Measurements from ENCODE around the gene FAM168A.
A peak's percentile ranks its signal among the peaks of the same experiment; 100 is the strongest.

The FAM168A gene

GRCh38 chr11:73513707-73514106, 84.2 kb downstream of the FAM168A start:
- no peak for DNase-seq

- DNase-seq, result no peak
Observed at GRCh38 chr11:73510877-73511276, 87.0 kb downstream of the FAM168A start.

- DNase-seq, result no peak
Observed at GRCh38 chr11:73510106-73510505, 87.8 kb downstream of the FAM168A start.

DNA sequence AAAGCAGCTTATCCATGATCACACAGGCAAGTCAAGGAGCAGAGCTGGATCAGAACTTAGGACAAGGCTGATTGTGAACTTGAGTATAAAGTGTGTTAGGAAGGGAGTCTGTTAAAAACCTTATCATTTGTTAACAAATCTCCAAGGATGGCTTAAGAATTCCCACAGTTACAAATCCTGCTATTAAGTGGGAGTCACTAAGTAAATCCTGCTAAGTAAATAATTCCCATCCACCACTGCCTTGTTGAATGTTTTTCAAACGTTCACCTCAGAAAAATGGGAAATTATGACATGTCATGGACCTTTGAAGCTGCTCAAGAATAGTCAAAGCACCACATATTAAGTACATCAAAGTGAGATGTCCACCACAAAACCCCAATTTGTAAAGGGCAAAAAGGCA, 88.7 kb downstream of the FAM168A start:
- no peak for DNase-seq

DNA sequence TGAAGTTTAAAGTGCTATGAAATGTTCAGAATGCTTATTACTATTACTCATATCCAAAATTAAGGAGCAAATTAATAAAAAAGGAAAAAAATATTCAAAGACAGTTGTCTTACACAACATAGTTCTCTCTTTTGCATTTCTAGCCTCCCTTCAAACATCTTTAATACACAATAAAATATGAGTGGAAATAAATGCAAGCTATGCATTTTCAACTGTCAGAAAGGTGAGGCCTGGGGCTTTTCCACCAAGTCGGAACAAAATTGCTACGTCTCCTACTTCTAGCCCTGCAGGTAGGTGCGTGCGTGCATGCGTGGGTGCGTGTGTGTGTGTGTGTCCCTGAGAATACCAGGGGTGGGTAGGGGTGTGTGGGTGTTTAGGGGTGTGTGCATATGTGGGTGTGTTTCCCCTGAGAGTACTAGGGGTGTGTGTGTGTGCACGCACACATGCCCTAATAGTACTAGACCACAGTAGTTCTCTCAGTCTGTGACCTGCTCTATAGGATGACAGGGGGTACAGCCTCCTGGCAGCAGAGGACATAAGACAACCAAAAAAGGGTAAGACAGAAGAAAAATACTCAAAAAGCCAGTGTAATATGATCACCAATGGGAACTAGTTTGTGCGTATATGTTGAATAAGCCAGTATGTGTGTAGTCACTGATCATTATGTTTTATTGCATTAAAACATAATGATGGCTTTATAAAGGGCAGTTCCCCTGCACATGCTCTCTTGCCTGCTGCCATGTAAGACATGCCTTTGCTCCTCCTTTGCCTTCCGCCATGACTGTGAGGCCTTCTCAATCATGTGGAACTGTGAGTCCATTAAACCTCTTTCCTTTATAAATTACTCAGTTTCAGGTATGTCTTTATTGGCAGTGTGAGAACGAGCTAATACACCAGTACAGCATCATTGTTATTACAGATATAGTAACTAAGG, 89.4 kb downstream of the FAM168A start:
- no peak for DNase-seq

GRCh38 chr11:73507086-73507485, 90.8 kb downstream of the FAM168A start:
- DNase-seq, result no peak

DNA sequence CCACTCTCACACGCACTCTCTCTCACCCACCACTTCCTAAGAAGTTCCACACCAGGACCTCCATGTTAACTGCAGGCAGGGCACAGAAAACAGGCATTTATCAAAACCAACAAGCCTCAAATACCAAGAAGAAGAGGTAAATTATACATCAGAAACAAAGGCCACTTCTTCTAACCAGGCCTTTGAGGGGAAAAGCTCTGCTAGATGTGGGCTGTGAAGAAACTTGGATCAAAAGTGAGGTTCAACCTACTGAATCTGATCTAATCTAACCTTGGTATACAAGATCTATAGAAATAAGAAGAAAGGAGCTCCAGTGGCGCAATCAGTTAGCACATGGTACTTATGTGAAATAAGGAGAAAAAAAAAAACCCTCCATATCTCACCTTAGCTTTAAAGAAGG, 91.9 kb downstream of the FAM168A start:
- no peak for DNase-seq

- peak; percentile 67 for DNase-seq
Observed at GRCh38 chr11:73498343-73498742, 99.6 kb downstream of the FAM168A start.

DNA sequence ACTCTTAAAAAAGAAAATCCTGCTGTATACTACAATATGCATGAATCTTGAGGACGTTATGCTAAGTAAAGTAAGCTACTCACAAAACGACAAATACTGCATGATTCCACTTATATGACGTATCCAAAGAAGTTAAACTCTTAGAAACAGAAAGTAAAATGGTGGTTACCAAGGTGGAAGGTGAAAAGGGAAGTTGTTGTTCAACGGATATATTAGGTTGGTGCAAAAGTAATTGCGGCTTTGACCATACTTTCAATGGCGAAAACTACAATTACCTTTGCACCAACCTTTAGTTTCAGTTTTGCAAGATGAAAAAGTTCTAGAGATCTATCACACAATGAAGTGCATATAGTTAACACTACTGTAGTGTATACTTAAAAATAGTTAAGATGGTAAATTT, 101.8 kb downstream of the FAM168A start:
- no peak for DNase-seq

DNA sequence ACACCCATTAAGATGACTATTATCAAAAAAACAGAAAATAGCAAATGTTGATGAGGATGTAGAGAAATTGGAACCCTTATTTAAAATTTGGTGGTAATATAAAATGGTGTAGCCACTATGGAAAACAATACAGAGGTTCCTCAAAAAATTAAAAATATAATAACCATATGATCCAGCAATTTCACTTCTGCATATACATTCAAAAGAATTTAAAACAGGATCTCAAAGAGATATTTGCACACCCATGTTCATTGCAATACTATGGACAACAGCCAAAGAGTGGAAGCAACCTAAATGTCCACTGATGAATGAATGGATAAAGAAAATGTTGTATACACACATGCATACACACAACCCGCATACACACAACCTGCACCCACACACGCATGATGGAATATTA, 102.2 kb downstream of the FAM168A start:
- no peak for DNase-seq

DNA sequence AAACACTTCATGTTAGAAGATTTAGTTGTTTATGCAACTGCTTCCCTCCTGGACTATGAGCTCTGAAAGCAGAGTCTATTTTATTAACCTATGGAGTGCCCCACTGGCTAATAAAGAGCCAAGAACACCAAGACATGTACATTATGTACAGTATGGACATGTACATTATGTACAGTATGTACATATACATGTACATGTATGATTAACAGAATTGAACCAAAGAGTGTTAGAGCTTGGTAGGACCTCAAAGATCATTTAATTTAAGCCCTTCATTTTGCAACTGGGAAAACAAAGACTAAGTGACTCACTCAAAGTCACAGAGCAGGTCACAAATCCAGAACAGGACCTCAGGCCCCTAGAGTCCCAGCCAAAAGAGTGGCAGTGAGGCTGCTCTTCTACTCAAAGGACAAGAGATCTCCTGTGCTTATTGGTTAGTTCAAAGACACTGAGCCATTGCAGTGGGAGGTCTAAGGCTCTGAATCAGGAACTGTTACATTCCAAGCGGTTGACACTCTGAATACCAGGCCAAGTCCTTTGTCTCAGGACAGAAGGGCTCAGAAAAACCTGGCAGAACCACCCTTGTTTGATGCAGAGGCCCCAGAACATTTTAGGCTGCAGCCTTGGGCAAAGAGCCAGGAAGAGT, 103.8 kb downstream of the FAM168A start:
- no peak for DNase-seq

- DNase-seq, result peak; percentile 51
Observed at GRCh38 chr11:73481626-73482025, 116.3 kb downstream of the FAM168A start.

DNA sequence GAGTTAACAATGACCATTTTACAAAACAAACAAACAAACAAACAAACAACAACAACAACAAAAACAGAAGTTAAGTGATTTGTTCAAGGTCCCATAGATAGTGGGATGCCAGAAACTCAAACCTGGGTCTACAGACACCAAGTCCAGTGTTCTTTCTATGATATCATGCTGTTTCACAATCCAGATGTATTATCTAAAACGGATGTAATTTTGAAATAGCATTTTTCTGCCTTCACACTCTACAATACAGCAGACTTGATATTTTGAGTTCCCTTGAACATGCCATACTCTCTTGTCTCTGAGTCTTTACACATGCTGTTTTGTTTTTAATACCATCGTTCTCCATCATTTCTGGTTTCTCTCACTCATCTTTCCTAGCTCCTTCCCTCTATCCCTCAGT, 117.2 kb downstream of the FAM168A start:
- no peak for DNase-seq

- peak; percentile 24 for DNase-seq
Observed at GRCh38 chr11:73478737-73479347, 119.1 kb downstream of the FAM168A start.

DNA sequence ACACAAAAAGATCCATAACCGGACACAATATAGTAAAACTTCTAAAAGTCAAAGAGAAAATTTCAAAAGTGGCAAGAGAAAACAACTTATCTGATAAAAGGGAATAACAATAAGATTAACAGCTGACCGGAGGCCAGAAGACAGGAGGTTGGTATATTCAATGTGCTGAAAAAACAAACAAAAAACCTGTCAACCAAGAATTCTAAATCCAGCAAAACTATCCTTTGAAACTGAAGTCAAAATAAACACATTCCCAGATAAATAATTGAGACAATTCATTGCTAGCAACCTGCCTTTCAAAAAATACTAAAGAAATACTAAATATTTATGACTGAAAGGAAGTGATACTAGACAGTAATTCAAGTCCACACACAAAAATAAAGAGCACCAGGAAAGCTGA, 120.4 kb downstream of the FAM168A start:
- no peak for DNase-seq

- no peak for DNase-seq
Observed at GRCh38 chr11:73475549-73476095, 122.3 kb downstream of the FAM168A start.

DNA sequence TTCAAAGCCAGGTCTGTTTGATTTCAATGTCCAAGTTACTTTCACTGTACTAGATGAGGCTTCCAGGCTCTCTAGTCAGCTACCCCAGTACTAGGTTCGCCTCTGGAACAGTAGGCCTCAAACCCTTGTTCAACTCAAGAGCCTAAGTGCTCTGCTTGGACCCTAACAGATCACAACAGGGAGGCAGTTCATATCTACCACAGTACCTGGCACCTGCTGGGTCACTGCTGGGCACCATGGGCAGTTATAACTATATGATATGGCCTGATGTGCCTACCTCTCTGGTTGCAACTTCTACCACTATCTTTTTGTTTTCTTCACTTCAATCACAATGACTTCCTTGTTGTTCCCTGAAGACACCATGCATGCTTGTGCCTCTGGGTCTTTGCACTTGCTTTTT, 124.7 kb downstream of the FAM168A start:
- DNase-seq, result no peak

DNA sequence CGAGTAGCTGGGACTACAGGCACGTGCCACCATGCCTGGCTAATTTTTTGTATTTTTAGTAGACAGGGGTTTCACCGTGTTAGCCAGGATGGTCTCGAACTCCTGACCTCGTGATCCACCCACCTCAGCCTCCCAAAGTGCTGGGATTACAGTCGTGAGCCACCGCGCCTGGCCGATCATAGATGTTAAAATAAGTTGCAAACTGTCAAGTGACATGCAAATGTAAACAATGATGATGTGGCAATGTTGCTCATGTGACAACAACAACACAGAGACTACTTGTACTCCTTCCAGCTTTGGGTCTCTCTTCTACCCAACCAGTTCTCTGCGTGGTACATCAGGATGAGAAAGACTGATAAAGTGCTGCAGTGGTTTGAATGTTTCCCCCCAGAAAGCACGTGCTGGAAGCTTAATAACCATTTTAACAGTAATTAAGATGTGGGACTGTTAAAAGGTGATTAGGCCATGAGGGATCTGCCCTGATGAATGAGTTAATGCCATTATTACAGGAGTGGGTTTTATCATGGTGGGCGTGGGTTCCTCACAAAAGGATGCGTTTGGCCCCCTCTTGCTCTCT, 127.8 kb downstream of the FAM168A start:
- DNase-seq, result peak; percentile 20

DNA sequence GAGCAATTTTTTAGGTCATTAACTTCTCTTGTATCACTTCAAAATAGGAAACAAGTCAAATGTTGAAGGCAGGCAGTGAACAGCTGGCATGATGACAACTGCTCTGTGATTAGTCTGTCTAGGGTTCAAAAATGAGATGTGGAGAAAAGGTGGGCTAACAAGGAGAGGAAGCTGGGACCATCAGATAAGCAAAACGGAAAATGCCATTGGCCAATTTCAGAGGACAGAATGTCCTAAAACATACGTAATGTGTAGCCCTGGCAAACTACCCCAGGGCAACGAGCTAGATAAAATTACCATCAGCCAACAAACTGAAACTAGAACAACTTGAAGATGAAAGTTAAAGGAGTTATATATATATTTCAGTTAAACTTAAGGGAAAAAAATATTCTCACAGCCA, 128.5 kb downstream of the FAM168A start:
- no peak for DNase-seq

- DNase-seq, result no peak
Observed at GRCh38 chr11:73468590-73469161, 129.2 kb downstream of the FAM168A start.

DNA sequence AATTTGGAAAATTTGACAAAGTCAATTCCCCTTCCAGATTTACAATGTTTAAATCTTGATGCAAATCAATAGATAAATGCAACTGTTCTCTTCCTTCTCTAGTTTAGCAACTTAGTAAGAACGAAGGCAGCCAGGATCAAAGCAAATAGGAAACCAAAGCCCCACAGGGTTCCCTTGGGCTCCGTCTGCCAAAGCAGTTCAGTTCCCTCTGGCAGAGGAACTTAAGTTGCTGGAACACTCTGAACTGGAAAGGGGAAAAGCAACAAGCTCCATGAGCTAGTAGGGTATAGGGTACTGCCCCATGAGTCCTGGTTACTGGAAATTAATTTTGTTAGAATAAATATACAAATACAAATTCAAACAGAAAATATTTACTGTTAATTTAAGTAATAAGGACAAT, 130.4 kb downstream of the FAM168A start:
- no peak for DNase-seq

DNA sequence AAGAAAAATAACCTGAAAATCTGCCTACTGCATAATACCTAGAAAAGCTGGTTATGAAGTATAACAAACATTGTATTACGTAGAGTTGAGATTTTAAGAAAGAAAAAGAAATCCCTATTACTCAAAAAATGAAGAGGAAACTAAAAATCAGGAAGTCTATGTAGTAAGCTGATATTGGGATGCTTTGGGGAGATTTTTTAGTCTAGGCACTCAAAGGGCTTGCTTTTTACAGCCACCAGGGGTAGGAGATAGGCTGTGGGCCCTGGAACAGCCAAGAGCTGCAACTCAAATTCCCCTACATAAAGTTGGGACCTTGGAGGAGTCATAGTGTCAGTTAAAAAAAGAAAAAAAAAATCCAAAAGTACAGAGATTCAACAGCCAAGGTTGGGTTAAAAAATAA, 131.3 kb downstream of the FAM168A start:
- DNase-seq, result peak; percentile 3

DNA sequence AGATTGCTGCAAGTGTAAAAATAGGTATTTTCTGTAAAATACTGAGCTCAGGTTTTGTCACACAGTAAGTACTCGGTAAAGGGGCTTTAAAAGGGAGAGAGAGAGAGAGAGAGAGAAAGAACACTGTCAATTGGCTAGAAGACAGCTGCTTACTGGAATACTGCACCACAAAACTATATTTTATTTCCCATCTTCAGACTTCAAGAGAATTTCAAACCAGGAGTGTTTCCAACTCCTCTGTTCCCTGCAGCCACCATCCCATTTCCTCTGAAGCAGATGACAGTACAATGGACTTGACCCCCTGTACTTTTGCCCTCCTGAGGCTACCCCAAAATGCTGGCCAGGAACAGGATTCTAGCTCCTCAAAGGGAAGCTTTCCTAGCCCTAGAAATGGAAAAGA, 132.0 kb downstream of the FAM168A start:
- DNase-seq, result no peak
